H9 (cell line): ENCODE measurements around the gene SMIM28. TPM values are rescaled to one million over a fixed set of nuclear protein-coding genes. Genes with fewer than 3 reads are reported as not detected.

ENCODE experiments used
- DNase-seq: peaks from one replicate; pipeline ENCODE4 v3.0.0-alpha.2; 2017
- H2AFZ ChIP-seq: one replicate; pipeline ENCODE4 v1.6.1; 2013; ENCODE audit warnings: mild to moderate bottlenecking, low read length, control low read depth, moderate library complexity
- H2AK5ac ChIP-seq: 2 replicates; pipeline ENCODE4 v1.6.1; 2013; ENCODE audit warnings: low read length, control low read depth, mixed read lengths; ENCODE audit not compliant: insufficient read length
- H2BK120ac ChIP-seq: one replicate; pipeline ENCODE4 v1.6.1; 2013; ENCODE audit warnings: low read depth, mild to moderate bottlenecking, low read length, control low read depth, inconsistent platforms; ENCODE audit not compliant: poor library complexity, severe bottlenecking
- H2BK12ac ChIP-seq: 2 replicates; pipeline ENCODE4 v1.6.1; 2013; ENCODE audit warnings: low read length, control low read depth, mixed read lengths, low read depth; ENCODE audit not compliant: insufficient read length
- H2BK15ac ChIP-seq: 2 replicates; pipeline ENCODE4 v1.6.1; 2013; ENCODE audit warnings: low read depth, low read length, control low read depth
- H2BK20ac ChIP-seq: one replicate; pipeline ENCODE4 v1.6.1; 2013; ENCODE audit warnings: low read depth, mild to moderate bottlenecking, low read length, control low read depth, inconsistent platforms; ENCODE audit not compliant: poor library complexity, severe bottlenecking
- H2BK5ac ChIP-seq: 2 replicates; pipeline ENCODE4 v1.6.1; 2013; ENCODE audit warnings: low read length, control low read depth, mixed read lengths; ENCODE audit not compliant: insufficient read length
- H3K14ac ChIP-seq: 2 replicates; pipeline ENCODE4 v1.6.1; 2013; ENCODE audit warnings: low read length, control low read depth; ENCODE audit not compliant: insufficient read depth
- H3K18ac ChIP-seq: 2 replicates; pipeline ENCODE4 v1.6.1; 2013; ENCODE audit warnings: low read depth, mild to moderate bottlenecking, mixed read lengths, low read length, control low read depth; ENCODE audit not compliant: insufficient read length
- H3K23ac ChIP-seq: 2 replicates; pipeline ENCODE4 v1.6.1; 2013; ENCODE audit warnings: low read length, control low read depth, mixed read lengths, low read depth; ENCODE audit not compliant: insufficient read length
- H3K23me2 ChIP-seq: 2 replicates; pipeline ENCODE4 v1.6.1; 2013; ENCODE audit warnings: low read depth, mild to moderate bottlenecking, mixed read lengths, low read length, control low read depth; ENCODE audit not compliant: insufficient read length, poor library complexity, severe bottlenecking
- H3K27ac ChIP-seq: 2 replicates; pipeline ENCODE4 v1.5.1; 2013; ENCODE audit warnings: low read length, control low read depth, mixed read lengths, low read depth; ENCODE audit not compliant: insufficient read length
- H3K27me3 ChIP-seq: 2 replicates; pipeline ENCODE4 v1.6.1; 2013; ENCODE audit warnings: low read length, control low read depth, inconsistent platforms; ENCODE audit not compliant: insufficient read depth
- H3K4ac ChIP-seq: 2 replicates; pipeline ENCODE4 v1.6.1; 2013; ENCODE audit warnings: low read depth, mild to moderate bottlenecking, control low read depth, inconsistent platforms, low read length, moderate library complexity
- H3K4me1 ChIP-seq: 2 replicates; pipeline ENCODE4 v1.6.1; 2013; ENCODE audit warnings: low read length, control low read depth, inconsistent platforms; ENCODE audit not compliant: insufficient read depth
- H3K4me2 ChIP-seq: 2 replicates; pipeline ENCODE4 v1.6.1; 2013; ENCODE audit warnings: low read length, control low read depth, mixed read lengths; ENCODE audit not compliant: insufficient read length, insufficient read depth
- H3K56ac ChIP-seq: 2 replicates; pipeline ENCODE4 v1.6.1; 2013; ENCODE audit warnings: low read depth, mild to moderate bottlenecking, mixed read lengths, low read length, control low read depth; ENCODE audit not compliant: insufficient read length
- H3K79me1 ChIP-seq: 2 replicates; pipeline ENCODE4 v1.6.1; 2013; ENCODE audit warnings: low read depth, mild to moderate bottlenecking, moderate library complexity, low read length, control low read depth, inconsistent platforms; ENCODE audit not compliant: insufficient read depth, poor library complexity, severe bottlenecking
- H3K79me2 ChIP-seq: 2 replicates; pipeline ENCODE4 v1.6.1; 2013; ENCODE audit warnings: low read length, control low read depth, inconsistent platforms; ENCODE audit not compliant: insufficient read depth
- H3K9ac ChIP-seq: 2 replicates; pipeline ENCODE4 v1.6.1; 2013; ENCODE audit warnings: low read length, control low read depth, mixed read lengths; ENCODE audit not compliant: insufficient read length; ENCODE audit errors: extremely low read depth
- H3K9me3 ChIP-seq: one replicate; pipeline ENCODE4 v1.6.1; 2013; ENCODE audit warnings: low read depth, low read length, inconsistent platforms; ENCODE audit not compliant: control insufficient read depth
- H3T11ph ChIP-seq: one replicate; pipeline ENCODE4 v1.6.1; 2013; ENCODE audit warnings: mild to moderate bottlenecking, low read length, control low read depth, inconsistent platforms
- H4K20me1 ChIP-seq: one replicate; pipeline ENCODE4 v1.6.1; 2013; ENCODE audit not compliant: control insufficient read depth, insufficient read length, insufficient read depth
- H4K5ac ChIP-seq: 2 replicates; pipeline ENCODE4 v1.6.1; 2013; ENCODE audit warnings: low read depth, mild to moderate bottlenecking, mixed read lengths, low read length, control low read depth; ENCODE audit not compliant: insufficient read length
- H4K8ac ChIP-seq: replicated peaks from 2 replicates; pipeline ENCODE4 v1.6.1; 2013; ENCODE audit warnings: low read length, control low read depth, mixed read lengths, low read depth; ENCODE audit not compliant: insufficient read length
- H4K91ac ChIP-seq: 2 replicates; pipeline ENCODE4 v1.6.1; 2013; ENCODE audit warnings: low read depth, mild to moderate bottlenecking, moderate library complexity, mixed read lengths, low read length, control low read depth; ENCODE audit not compliant: insufficient read length
- H3K27ac Mint-ChIP-seq, 3 experiments: 2 replicates in 2 of 3; 3 replicates in 1 of 3; pipeline ENCODE4 v1.8.0; 2020 to 2021; ENCODE audit warnings: mixed read lengths in 3 of 3, mild to moderate bottlenecking in 1 of 3, moderate library complexity in 1 of 3
- H3K27me3 Mint-ChIP-seq: 2 replicates; pipeline ENCODE4 v1.8.0; 2021; ENCODE audit warnings: low read depth, mild to moderate bottlenecking, moderate library complexity, mixed read lengths
- H3K36me3 Mint-ChIP-seq, 3 experiments: 2 replicates in 2 of 3; 3 replicates in 1 of 3; pipeline ENCODE4 v1.8.0; 2020 to 2021; ENCODE audit warnings: low read depth in 3 of 3, mixed read lengths in 3 of 3; ENCODE audit not compliant: insufficient read depth in 1 of 3
- H3K4me1 Mint-ChIP-seq, 2 experiments: 2 replicates each; pipeline ENCODE4 v1.8.0; 2020; ENCODE audit warnings: mixed read lengths in 2 of 2
- H3K4me3 Mint-ChIP-seq, 2 experiments: 2 replicates in 1 of 2; 3 replicates in 1 of 2; pipeline ENCODE4 v1.8.0; 2020 to 2021; ENCODE audit warnings: mild to moderate bottlenecking in 2 of 2, mixed read lengths in 2 of 2, moderate library complexity in 1 of 2
- H3K9me3 Mint-ChIP-seq, 2 experiments: 2 replicates in 1 of 2; 3 replicates in 1 of 2; pipeline ENCODE4 v1.8.0; 2020; ENCODE audit warnings: mild to moderate bottlenecking in 2 of 2, mixed read lengths in 2 of 2, moderate library complexity in 1 of 2
- WGBS: extraction: QIAGEN DNeasy Blood & Tissue Kit; methylation state at CpG from one replicate; pipeline ENCODE4 v1.1.7; 2013; ENCODE audit warnings: missing lambda C conversion rate, low lambda C conversion rate, mixed read lengths; ENCODE audit not compliant: insufficient read length; ENCODE audit errors: extremely low coverage; 5-methylcytosine and 5-hydroxymethylcytosine counted together
- total RNA-seq: library from RNA; stranded (reverse); gene quantifications from 2 replicates; pipeline ENCODE4 v1.2.1, GENCODE V29; 2021
- TF ChIP-seq, protein P1 (sequence below): fragments of 200-600 bp; sonication (generic); conservative IDR thresholded peaks from 3 replicates; pipeline ENCODE4 v1.8.0; 2021; ENCODE audit warnings: antibody characterized with exemption, mild to moderate bottlenecking

Gene SMIM28
- total RNA-seq, 1 experiment from 2014 or later: not detected

DNA sequence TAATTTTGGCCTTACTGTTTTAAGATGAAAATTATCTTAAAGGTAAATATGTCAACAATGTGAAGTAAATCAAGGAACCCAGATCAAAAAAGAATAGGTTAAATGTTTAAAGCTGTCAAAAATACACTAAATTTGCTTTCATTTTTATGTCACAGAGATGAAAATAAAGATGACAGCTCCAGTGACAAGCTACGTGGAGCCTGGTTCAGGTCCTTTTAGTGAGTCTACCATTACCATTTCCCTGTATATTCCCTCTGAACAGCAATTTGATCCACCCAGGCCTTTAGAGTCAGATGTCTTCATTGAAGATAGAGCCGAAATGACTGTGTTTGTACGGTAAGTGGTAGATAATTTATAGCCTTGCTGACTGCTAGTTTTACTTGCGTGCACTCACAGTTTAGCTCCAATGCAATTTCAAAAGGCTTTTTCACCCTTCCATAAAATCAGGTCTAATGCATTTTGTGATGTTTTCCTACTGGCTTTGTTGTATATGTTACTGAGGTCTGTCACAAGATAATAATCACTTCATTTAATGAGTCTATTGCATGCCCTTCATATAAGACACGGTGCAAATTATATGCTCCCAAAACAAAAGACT, 28.2 kb downstream of the SMIM28 start:
- Histone ChIP-seq H3K27me3 (no peaks in the 10 kb centered on the region), H4K8ac (no peak overlapping the region), H2BK5ac (no peak overlapping the region), H2BK12ac (no peak overlapping the region), H4K20me1 (no peaks in the 10 kb centered on the region), H2AFZ (no peak overlapping the region), H4K91ac (no peak overlapping the region), H3K23me2 (peaks cover 17% of the 10 kb centered on the region), H3K9me3 (no peaks in the 10 kb centered on the region), H3K18ac (no peak overlapping the region), H3T11ph (no peak overlapping the region), H2BK20ac (no peak overlapping the region), H3K79me2 (no peaks in the 10 kb centered on the region), H3K4me2 (no peak overlapping the region), H3K79me1 (no peaks in the 10 kb centered on the region), H3K14ac (no peak overlapping the region), H2BK15ac (no peak overlapping the region), H3K4me1 (no peaks in the 10 kb centered on the region), H4K5ac (no peak overlapping the region), H3K23ac (no peak overlapping the region), H3K4ac (no peak overlapping the region), H2AK5ac (no peak overlapping the region), H3K56ac (no peak overlapping the region), H3K9ac (no peak overlapping the region), H3K27ac (no peak overlapping the region), H2BK120ac (no peak overlapping the region)
- Mint-ChIP-seq H3K9me3 (no peaks in the 10 kb centered on the region; a peak in 1 of 5 replicates), H3K27me3 (no peaks in the 10 kb centered on the region; the same call in 1 of the 2 replicates), H3K27ac (no peak overlapping the region), H3K4me1 (peaks cover 4 to 10% of the 10 kb centered on the region in 2 experiments), H3K4me3 (peak overlapping the region in 1 of 2 experiments; percentile 90; a peak in 1 of 5 replicates), H3K36me3 (peaks cover 6 to 49% (median 47%) of the 10 kb centered on the region in 3 experiments; a peak in 6 of 7 replicates)
- TF ChIP-seq, protein P1, sequence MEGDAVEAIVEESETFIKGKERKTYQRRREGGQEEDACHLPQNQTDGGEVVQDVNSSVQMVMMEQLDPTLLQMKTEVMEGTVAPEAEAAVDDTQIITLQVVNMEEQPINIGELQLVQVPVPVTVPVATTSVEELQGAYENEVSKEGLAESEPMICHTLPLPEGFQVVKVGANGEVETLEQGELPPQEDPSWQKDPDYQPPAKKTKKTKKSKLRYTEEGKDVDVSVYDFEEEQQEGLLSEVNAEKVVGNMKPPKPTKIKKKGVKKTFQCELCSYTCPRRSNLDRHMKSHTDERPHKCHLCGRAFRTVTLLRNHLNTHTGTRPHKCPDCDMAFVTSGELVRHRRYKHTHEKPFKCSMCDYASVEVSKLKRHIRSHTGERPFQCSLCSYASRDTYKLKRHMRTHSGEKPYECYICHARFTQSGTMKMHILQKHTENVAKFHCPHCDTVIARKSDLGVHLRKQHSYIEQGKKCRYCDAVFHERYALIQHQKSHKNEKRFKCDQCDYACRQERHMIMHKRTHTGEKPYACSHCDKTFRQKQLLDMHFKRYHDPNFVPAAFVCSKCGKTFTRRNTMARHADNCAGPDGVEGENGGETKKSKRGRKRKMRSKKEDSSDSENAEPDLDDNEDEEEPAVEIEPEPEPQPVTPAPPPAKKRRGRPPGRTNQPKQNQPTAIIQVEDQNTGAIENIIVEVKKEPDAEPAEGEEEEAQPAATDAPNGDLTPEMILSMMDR: no peak
- no peak for DNase-seq
- WGBS: no CpG with 5 or more reads among the region's 5 CpGs
